Mucosa of descending colon (tissue), 3 donors: ENCODE measurements around the gene ST8SIA5. TPM values are rescaled to one million over a fixed set of nuclear protein-coding genes. Genes with fewer than 3 reads are reported as not detected.

Source experiments
- ATAC-seq: fragments of 200-7000 bp; cut with Tn5 transposase; one replicate; pipeline ENCODE4 v1.9.1; 2020; ENCODE audit warnings: mild to moderate bottlenecking, moderate library complexity
- DNase-seq, 3 donors: peaks; one replicate each; pipeline ENCODE4 v3.0.0-alpha.2; 2020
- H3K36me3 ChIP-seq: fragments of 200-600 bp; one replicate; pipeline ENCODE4 v1.8.0; 2021; ENCODE audit warnings: low read depth, mild to moderate bottlenecking
- H3K4me1 ChIP-seq: fragments of 200-600 bp; one replicate; pipeline ENCODE4 v1.8.0; 2021; ENCODE audit warnings: low read depth, mild to moderate bottlenecking
- H3K4me3 ChIP-seq: fragments of 200-600 bp; one replicate; pipeline ENCODE4 v1.8.0; 2021; ENCODE audit warnings: mild to moderate bottlenecking
- H3K9me3 ChIP-seq: fragments of 200-600 bp; one replicate; pipeline ENCODE4 v1.8.0; 2021; ENCODE audit warnings: mild to moderate bottlenecking
- CTCF ChIP-seq: fragments of 200-600 bp; IDR thresholded peaks from one replicate; pipeline ENCODE4 v1.8.0; 2022; ENCODE audit warnings: antibody characterized with exemption, mild to moderate bottlenecking
- intact Hi-C, 2 donors: fragments of 100-400 bp; cut with DNase I in 1 of 2; cut with micrococcal nuclease in 1 of 2; formaldehyde crosslinking; loops; one replicate each; pipeline versions ENCODE4 v1.11.0 to v1.11.1; 2022; cut with DNase I, micrococcal nuclease
- total RNA-seq, 3 donors: library from RNA; stranded (reverse); fragmentation: NEBNext Ultra II Directional in 2 of 3; extraction: Animal tissue kit (Norgen Biotek cat#: 25700) in 2 of 3; gene quantifications; one replicate each; pipeline versions ENCODE4 v1.2.1 to v1.2.4, GENCODE V29; 2021 to 2023
- donor health status: DM: no; HTN: no; CAD: no; lungs with moderate emphysema.
- donor health status: DM: no; HTN: no; CAD: no.
- donor health status: DM: no; HTN: yes; CAD: no.

ST8SIA5 gene
- total RNA-seq, 3 donors from 2014 or later: 0.20 to 0.66 (median 0.24) TPM

DNA sequence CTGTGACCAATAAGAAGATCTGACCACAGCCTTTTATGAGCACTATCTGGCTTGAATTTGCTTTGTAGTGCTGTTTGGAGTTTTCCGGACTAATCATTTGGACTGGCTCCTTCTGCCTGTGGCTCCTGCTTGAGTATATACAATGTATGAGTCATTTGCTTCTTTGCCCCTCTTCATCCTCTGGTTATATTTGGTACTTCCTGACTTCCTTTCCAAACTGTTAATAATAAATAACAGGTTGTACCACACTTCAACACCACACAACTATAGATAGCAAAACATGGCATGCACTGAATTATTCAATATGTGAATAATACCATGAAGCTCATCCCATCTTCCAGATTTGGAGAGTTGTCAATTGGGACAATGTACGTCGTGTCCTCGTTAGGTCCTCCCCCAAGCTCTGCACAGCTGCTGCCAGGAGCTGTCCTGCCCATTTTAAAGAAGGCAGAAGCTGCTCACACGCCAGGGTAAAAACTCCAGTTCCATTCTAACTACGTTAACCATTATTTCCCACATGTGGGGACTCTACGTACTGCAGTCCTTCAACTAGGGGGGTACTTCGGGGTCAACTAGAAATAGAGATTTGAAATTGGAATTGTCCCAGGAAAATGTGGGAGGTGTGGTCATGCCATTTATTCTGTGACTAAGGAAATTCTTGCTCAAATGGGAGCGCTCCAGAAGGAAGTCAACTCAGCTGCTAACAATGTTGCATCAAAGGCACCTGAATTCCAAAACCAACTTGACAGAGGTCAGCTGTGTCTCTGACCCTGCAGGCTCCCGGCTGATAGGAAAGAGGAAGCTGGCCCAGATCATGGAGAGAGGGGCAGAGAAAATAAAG, 38.1 kb downstream of the ST8SIA5 start:
- Histone ChIP-seq H3K4me3 (no peak overlapping the region), H3K4me1 (no peaks in the 10 kb centered on the region), H3K9me3 (no peaks in the 10 kb centered on the region), H3K36me3 (no peaks in the 10 kb centered on the region)
- DNase-seq: no peak
- TF ChIP-seq CTCF: no peak
- intact Hi-C loops: no loop called here
- no peak for ATAC-seq

DNA sequence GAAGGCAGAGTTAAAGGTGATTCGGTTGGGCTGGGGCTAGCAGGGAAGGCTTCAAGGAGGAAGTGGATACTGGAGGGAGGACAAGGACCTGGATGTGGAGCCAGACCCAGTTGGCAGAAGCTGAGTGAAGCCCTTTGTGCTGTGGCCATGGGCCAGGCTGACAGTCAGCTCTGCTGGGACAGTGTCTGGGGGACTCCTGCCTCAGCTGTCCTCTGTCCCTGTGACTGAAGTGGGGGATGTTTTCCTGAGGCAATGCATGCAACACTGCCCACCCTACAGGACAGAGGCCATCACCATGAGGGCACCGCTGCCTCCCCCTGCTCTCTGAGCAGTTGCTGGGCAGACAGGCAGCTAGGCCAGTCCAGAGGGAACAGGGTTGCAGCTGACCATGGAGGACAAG, 40.0 kb downstream of the ST8SIA5 start:
- no peak for TF ChIP-seq CTCF
- no peak for ATAC-seq
- intact Hi-C loops: no loop called here

GRCh38 chr18:46716336-46716735, 40.5 kb downstream of the ST8SIA5 start:
- no peaks in the 10 kb centered on the region for H3K9me3 ChIP-seq
- H3K36me3 ChIP-seq: no peaks in the 10 kb centered on the region
- DNase-seq (no peak), ATAC-seq (no peak)
- no peak for TF ChIP-seq CTCF
- H3K4me3 ChIP-seq: no peak overlapping the region
- no peaks in the 10 kb centered on the region for H3K4me1 ChIP-seq
- intact Hi-C loops: no loop called here

More for the DNA sequence above, 40.0 kb downstream of the ST8SIA5 start:
- H3K36me3 ChIP-seq: no peaks in the 10 kb centered on the region
- DNase-seq: no peak
- no peaks in the 10 kb centered on the region for H3K9me3 ChIP-seq
- H3K4me1 ChIP-seq: no peaks in the 10 kb centered on the region
- H3K4me3 ChIP-seq: no peak overlapping the region

- no peaks in the 10 kb centered on the region for H3K36me3 ChIP-seq
- intact Hi-C loops: no loop called here
- ATAC-seq (no peak), DNase-seq (no peak)
- H3K9me3 ChIP-seq: no peaks in the 10 kb centered on the region
- H3K4me1 ChIP-seq: no peaks in the 10 kb centered on the region
- no peak for TF ChIP-seq CTCF
- no peak overlapping the region for H3K4me3 ChIP-seq
Measured at GRCh38 chr18:46715062-46715461, 41.8 kb downstream of the ST8SIA5 start.

GRCh38 chr18:46712406-46712805, 44.4 kb downstream of the ST8SIA5 start:
- DNase-seq: peak in 1 of 3 donors; percentile 9
- intact Hi-C loops: no loop called here

More at GRCh38 chr18:46712406-46712805, 44.4 kb downstream of the ST8SIA5 start:
- H3K4me3 ChIP-seq: no peak overlapping the region
- no peak for TF ChIP-seq CTCF
- H3K4me1 ChIP-seq: no peaks in the 10 kb centered on the region
- no peak for ATAC-seq
- H3K36me3 ChIP-seq: no peaks in the 10 kb centered on the region
- H3K9me3 ChIP-seq: no peaks in the 10 kb centered on the region
